ENCODE results near the gene TMEM50A.
"Not testable (repeated sequence)": the region's sequence is repeated elsewhere in the genome, so short reads cannot be mapped to it uniquely, and the experiment has no call there.

Gene TMEM50A

DNA sequence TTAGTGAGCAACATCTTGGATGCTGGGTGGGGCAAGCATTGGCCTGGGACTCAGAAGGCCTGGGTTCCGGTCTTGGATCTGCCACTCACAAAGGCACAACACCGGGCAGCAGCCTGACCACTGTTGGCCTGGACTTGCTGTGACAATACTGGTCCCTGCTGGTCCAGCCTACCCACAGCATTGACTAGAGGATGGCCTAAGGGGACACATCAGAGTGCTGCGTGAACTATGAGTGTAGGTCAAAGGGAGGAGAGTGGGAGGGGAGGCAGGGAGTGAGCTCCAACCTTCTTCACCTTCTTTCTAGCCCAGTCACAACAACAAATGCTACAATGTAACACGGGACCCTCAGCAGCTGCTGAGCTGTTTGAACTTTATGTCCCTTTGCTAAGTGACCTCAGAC is 31.1 kb downstream of the TMEM50A start:
- Histone ChIP-seq H3K27ac (ENCODE audit: low read depth, low read length) (no peak overlapping the region), H3K36me3 (ENCODE audit: low read length) (no peaks in the 10 kb centered on the region), H3K27me3 (ENCODE audit: low read length) (no peaks in the 10 kb centered on the region), H3K9ac (ENCODE audit: low read length) (no peak overlapping the region), H3K4me3 (ENCODE audit: insufficient read depth, low read length, poor library complexity, severe bottlenecking) (no peak overlapping the region), H4K20me1 (ENCODE audit: low read depth, low read length) (no peaks in the 10 kb centered on the region), H3K4me2 (ENCODE audit: low read depth, low read length, poor library complexity, severe bottlenecking) (no peak overlapping the region), H3K9me2 (replicated peaks; ENCODE audit: insufficient read depth, low read length) (no peaks in the 10 kb centered on the region), H3K79me2 (ENCODE audit: insufficient read depth, low read length) (no peaks in the 10 kb centered on the region), H3F3A (ENCODE audit: insufficient read depth) (no peaks in the 10 kb centered on the region), H2AFZ (ENCODE audit: low read depth, low read length, severe bottlenecking) (no peak overlapping the region), H3K9me3 (ENCODE audit: insufficient read depth, low read length) (no peaks in the 10 kb centered on the region)
- no peak for TF ChIP-seq EZH2phosphoT487 (conservative IDR thresholded peaks at IDR 0.05; ENCODE audit: low read length)
- TF ChIP-seq, protein P1, sequence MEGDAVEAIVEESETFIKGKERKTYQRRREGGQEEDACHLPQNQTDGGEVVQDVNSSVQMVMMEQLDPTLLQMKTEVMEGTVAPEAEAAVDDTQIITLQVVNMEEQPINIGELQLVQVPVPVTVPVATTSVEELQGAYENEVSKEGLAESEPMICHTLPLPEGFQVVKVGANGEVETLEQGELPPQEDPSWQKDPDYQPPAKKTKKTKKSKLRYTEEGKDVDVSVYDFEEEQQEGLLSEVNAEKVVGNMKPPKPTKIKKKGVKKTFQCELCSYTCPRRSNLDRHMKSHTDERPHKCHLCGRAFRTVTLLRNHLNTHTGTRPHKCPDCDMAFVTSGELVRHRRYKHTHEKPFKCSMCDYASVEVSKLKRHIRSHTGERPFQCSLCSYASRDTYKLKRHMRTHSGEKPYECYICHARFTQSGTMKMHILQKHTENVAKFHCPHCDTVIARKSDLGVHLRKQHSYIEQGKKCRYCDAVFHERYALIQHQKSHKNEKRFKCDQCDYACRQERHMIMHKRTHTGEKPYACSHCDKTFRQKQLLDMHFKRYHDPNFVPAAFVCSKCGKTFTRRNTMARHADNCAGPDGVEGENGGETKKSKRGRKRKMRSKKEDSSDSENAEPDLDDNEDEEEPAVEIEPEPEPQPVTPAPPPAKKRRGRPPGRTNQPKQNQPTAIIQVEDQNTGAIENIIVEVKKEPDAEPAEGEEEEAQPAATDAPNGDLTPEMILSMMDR (IDR thresholded peaks at IDR 0.05; ENCODE audit: insufficient read depth, low read length, poor library complexity, severe bottlenecking), result no peak

DNA sequence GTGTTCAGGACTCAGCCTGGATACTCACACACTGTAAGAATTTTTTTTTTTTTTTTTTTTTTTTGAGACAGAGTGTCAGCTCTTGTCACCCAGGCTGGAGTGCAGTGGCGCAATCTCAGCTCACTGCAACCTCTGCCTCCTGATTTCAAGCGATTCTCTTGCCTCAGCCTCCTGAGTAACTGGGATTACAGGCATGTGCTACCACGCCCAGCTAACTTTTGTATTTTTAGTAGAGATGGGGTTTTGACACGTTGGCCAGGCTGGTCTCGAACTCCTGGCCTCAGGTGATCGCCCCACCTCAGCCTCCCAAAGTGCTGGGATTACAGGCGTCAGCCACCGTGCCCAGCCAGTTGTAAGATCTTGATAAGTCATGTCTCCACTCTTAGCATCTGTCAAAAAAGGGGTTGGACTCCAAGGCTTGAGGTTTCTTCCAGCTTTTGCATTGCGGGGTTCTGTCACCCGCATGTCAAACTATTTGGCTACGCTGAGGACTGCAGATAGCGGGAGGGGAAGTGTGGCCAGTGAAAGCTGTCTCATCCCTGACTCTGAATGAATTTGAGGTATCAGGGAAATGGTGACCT is 31.6 kb downstream of the TMEM50A start:
- not testable (repeated sequence) for H3F3A ChIP-seq (ENCODE audit: insufficient read depth); H3K36me3 ChIP-seq (ENCODE audit: low read length); H4K20me1 ChIP-seq (ENCODE audit: low read depth, low read length); H3K9me3 ChIP-seq (ENCODE audit: insufficient read depth, low read length); H3K79me2 ChIP-seq (ENCODE audit: insufficient read depth, low read length); H3K4me3 ChIP-seq (ENCODE audit: insufficient read depth, low read length, poor library complexity, severe bottlenecking); H3K27me3 ChIP-seq (ENCODE audit: low read length); H3K9ac ChIP-seq (ENCODE audit: low read length); H3K27ac ChIP-seq (ENCODE audit: low read depth, low read length); H2AFZ ChIP-seq (ENCODE audit: low read depth, low read length, severe bottlenecking); H3K4me2 ChIP-seq (ENCODE audit: low read depth, low read length, poor library complexity, severe bottlenecking); H3K9me2 ChIP-seq (replicated peaks; ENCODE audit: insufficient read depth, low read length)

DNA sequence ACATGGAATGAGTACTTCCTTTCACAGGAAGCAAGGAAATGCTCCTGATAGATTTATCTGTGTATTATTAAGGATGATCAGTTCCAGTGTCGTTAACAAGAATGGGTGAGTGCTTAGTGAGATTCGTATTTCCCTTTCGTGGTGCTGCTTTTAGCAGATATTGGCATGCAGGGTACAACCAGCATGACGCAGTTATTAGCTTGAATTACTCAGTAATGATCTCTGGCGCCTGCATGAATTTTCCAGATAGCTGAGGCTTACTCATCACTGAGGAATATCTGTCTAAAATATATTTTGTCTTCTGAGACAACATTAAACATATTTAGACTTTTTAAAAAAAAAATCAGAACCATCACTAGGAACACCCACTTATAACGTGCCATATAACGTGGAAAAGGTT is 33.6 kb downstream of the TMEM50A start:
- H3K27me3 ChIP-seq (ENCODE audit: low read length); H2AFZ ChIP-seq (ENCODE audit: low read depth, low read length, severe bottlenecking); H3K4me2 ChIP-seq (ENCODE audit: low read depth, low read length, poor library complexity, severe bottlenecking); H3K4me3 ChIP-seq (ENCODE audit: insufficient read depth, low read length, poor library complexity, severe bottlenecking); H3K36me3 ChIP-seq (ENCODE audit: low read length); H3F3A ChIP-seq (ENCODE audit: insufficient read depth); H3K9ac ChIP-seq (ENCODE audit: low read length); H3K27ac ChIP-seq (ENCODE audit: low read depth, low read length); H4K20me1 ChIP-seq (ENCODE audit: low read depth, low read length); H3K79me2 ChIP-seq (ENCODE audit: insufficient read depth, low read length); H3K9me3 ChIP-seq (ENCODE audit: insufficient read depth, low read length); H3K9me2 ChIP-seq (replicated peaks; ENCODE audit: insufficient read depth, low read length): not testable (repeated sequence)

DNA sequence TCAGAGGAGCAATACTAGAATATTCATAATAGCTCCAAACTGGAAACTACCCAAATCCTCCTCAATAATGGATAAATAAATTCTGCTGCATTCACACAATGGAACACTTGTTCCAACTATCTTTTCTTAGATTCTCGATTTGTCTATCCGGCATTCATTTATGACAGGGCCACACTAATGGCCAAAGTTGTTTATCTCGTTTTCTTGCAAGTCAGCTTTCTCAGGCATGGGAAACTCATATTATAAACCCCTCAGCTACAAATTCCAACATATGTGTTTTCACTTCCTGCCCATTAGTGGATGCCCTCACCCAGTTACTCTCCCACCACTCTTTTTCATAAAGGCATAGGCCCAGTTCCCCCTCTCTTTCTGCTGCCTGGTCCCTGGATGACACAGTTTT is 40.2 kb downstream of the TMEM50A start:
- H3K27me3 ChIP-seq (ENCODE audit: low read length); H3K4me3 ChIP-seq (ENCODE audit: insufficient read depth, low read length, poor library complexity, severe bottlenecking); H3F3A ChIP-seq (ENCODE audit: insufficient read depth); H3K27ac ChIP-seq (ENCODE audit: low read depth, low read length); H3K9me2 ChIP-seq (replicated peaks; ENCODE audit: insufficient read depth, low read length); H3K9me3 ChIP-seq (ENCODE audit: insufficient read depth, low read length); H2AFZ ChIP-seq (ENCODE audit: low read depth, low read length, severe bottlenecking); H3K4me2 ChIP-seq (ENCODE audit: low read depth, low read length, poor library complexity, severe bottlenecking); H3K79me2 ChIP-seq (ENCODE audit: insufficient read depth, low read length); H3K36me3 ChIP-seq (ENCODE audit: low read length); H4K20me1 ChIP-seq (ENCODE audit: low read depth, low read length); H3K9ac ChIP-seq (ENCODE audit: low read length): not testable (repeated sequence)

DNA sequence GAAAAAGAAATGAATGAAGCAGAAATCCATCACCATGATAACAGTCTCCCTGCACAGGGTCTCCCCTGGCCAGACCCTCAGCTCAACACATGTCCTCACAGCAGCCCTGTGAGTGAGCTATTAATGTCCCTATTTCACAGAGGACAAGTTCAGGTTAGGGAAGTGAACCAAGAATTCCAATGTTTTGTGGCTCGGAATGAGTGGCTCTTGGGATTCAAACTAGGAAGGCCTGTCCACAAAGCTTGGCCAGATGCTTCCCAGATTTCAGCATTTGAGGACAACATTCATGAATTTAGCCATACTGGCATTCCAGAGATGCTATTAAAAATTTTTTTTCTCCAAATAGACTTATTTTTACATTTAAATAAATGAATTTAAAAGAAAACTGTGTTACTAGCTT is 44.4 kb downstream of the TMEM50A start:
- not testable (repeated sequence) for H2AFZ ChIP-seq (ENCODE audit: low read depth, low read length, severe bottlenecking); H3K9ac ChIP-seq (ENCODE audit: low read length); H3K27ac ChIP-seq (ENCODE audit: low read depth, low read length); H3K36me3 ChIP-seq (ENCODE audit: low read length); H3K9me2 ChIP-seq (replicated peaks; ENCODE audit: insufficient read depth, low read length); H3K79me2 ChIP-seq (ENCODE audit: insufficient read depth, low read length); H3K4me2 ChIP-seq (ENCODE audit: low read depth, low read length, poor library complexity, severe bottlenecking); H3K9me3 ChIP-seq (ENCODE audit: insufficient read depth, low read length); H3F3A ChIP-seq (ENCODE audit: insufficient read depth); H4K20me1 ChIP-seq (ENCODE audit: low read depth, low read length); H3K27me3 ChIP-seq (ENCODE audit: low read length); H3K4me3 ChIP-seq (ENCODE audit: insufficient read depth, low read length, poor library complexity, severe bottlenecking)

DNA sequence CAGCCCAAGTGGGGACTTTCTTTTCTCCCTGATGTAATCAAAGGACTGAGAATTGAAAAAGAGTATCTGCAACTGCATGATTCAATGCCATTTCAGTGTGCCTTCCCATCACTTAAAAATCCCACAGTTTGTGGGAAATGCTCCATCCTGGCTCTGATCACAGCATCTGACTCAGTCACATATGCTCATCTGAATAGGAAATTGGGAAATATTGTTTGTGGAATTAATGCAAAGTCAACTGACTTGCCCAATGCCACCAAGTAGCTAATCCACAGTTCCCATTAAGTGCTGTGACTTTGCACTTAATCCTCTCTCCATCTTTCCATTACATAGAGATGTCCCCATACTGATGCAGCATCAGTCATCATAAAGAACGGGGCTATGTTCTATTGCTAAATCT is 45.0 kb downstream of the TMEM50A start:
- H3K9me2 ChIP-seq (replicated peaks; ENCODE audit: insufficient read depth, low read length); H3K9me3 ChIP-seq (ENCODE audit: insufficient read depth, low read length); H3K36me3 ChIP-seq (ENCODE audit: low read length); H3K27ac ChIP-seq (ENCODE audit: low read depth, low read length); H3K27me3 ChIP-seq (ENCODE audit: low read length); H4K20me1 ChIP-seq (ENCODE audit: low read depth, low read length); H3K4me2 ChIP-seq (ENCODE audit: low read depth, low read length, poor library complexity, severe bottlenecking); H3F3A ChIP-seq (ENCODE audit: insufficient read depth); H3K4me3 ChIP-seq (ENCODE audit: insufficient read depth, low read length, poor library complexity, severe bottlenecking); H2AFZ ChIP-seq (ENCODE audit: low read depth, low read length, severe bottlenecking); H3K79me2 ChIP-seq (ENCODE audit: insufficient read depth, low read length); H3K9ac ChIP-seq (ENCODE audit: low read length): not testable (repeated sequence)

DNA sequence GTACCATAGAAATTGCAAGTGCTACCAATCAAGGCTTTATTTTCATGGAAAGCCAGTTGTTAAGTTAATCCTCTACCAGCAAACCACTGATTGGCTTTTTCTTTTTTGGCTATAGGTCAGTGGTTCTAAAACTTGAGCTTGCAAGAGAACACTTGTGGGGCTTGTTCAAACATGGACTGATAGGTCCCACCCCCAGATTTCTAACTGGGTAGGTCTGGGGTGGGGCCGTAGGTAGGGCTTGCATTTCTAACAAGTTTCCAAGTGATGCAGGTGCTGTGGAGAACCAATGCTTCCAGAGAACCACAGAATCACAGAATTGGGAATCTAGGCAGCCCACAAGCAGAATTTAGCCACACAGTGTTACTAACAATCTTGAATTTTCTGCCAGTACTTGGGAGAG is 45.7 kb downstream of the TMEM50A start:
- not testable (repeated sequence) for H3F3A ChIP-seq (ENCODE audit: insufficient read depth); H3K4me3 ChIP-seq (ENCODE audit: insufficient read depth, low read length, poor library complexity, severe bottlenecking); H2AFZ ChIP-seq (ENCODE audit: low read depth, low read length, severe bottlenecking); H3K9me3 ChIP-seq (ENCODE audit: insufficient read depth, low read length); H3K9me2 ChIP-seq (replicated peaks; ENCODE audit: insufficient read depth, low read length); H3K36me3 ChIP-seq (ENCODE audit: low read length); H3K27me3 ChIP-seq (ENCODE audit: low read length); H3K4me2 ChIP-seq (ENCODE audit: low read depth, low read length, poor library complexity, severe bottlenecking); H3K79me2 ChIP-seq (ENCODE audit: insufficient read depth, low read length); H3K27ac ChIP-seq (ENCODE audit: low read depth, low read length); H4K20me1 ChIP-seq (ENCODE audit: low read depth, low read length); H3K9ac ChIP-seq (ENCODE audit: low read length)

All from SU-DHL-6 (cell line).